Activated CD8-positive, alpha-beta T cell treated with anti-CD3 and anti-CD28 coated beads, Interleukin-2, amount 10 ng/mL, durations not matched to agents 7 days and 5 days (primary cell): Measurements from ENCODE around the gene BBS4. TPM values are rescaled to one million over a fixed set of nuclear protein-coding genes. Genes with fewer than 3 reads are reported as not detected.
"Not testable (repeated sequence)": the region's sequence is repeated elsewhere in the genome, so short reads cannot be mapped to it uniquely, and the experiment has no call there.

ENCODE experiments used
- ATAC-seq: fragments of 150-1000 bp; cut with Tn5 transposase; one replicate; pipeline ENCODE4 v1.10.0; 2021; ENCODE audit warnings: moderate library complexity
- CTCF ChIA-PET: fragments of 350-600 bp; sonication (Branson Sonifier 250); formaldehyde crosslinking; loops from one replicate; lab custom pipeline; 2021; ENCODE audit warnings: antibody characterized with exemption; lab: Charles Lee
- POLR2A ChIA-PET: fragments of 350-600 bp; sonication (Branson Sonifier 250); formaldehyde crosslinking; loops from one replicate; lab custom pipeline; 2021; ENCODE audit warnings: antibody characterized with exemption; lab: Charles Lee
- DNase-seq: peaks from one replicate; pipeline ENCODE4 v3.0.0-alpha.2; 2020
- H3K27ac Mint-ChIP-seq: one replicate; pipeline ENCODE4 v1.8.0; 2021; ENCODE audit warnings: mild to moderate bottlenecking, mixed read lengths
- H3K27me3 Mint-ChIP-seq: one replicate; pipeline ENCODE4 v1.8.0; 2021; ENCODE audit warnings: low read depth, mixed read lengths
- H3K36me3 Mint-ChIP-seq: one replicate; pipeline ENCODE4 v1.8.0; 2021; ENCODE audit warnings: low read depth, mixed read lengths
- H3K4me1 Mint-ChIP-seq: one replicate; pipeline ENCODE4 v1.8.0; 2021; ENCODE audit warnings: low read depth, mixed read lengths
- H3K4me3 Mint-ChIP-seq: one replicate; pipeline ENCODE4 v1.8.0; 2021; ENCODE audit warnings: mild to moderate bottlenecking, mixed read lengths
- H3K9me3 Mint-ChIP-seq: one replicate; pipeline ENCODE4 v1.8.0; 2022; ENCODE audit warnings: mixed read lengths; ENCODE audit not compliant: insufficient read depth
- total RNA-seq, 2 experiments: library from RNA; stranded (reverse); gene quantifications; one replicate each; pipeline ENCODE4 v1.2.3, GENCODE V29; 2021

Gene BBS4
- total RNA-seq, 2 experiments from 2014 or later, result 9.2 to 11.6 TPM

GRCh38 chr15:72669803-72670202 is 16.2 kb upstream of the BBS4 start:
- H3K9me3 Mint-ChIP-seq, H3K4me3 Mint-ChIP-seq, CTCF ChIA-PET, H3K4me1 Mint-ChIP-seq, DNase-seq, ATAC-seq, H3K27ac Mint-ChIP-seq, POLR2A ChIA-PET, H3K36me3 Mint-ChIP-seq: not testable (repeated sequence)
- H3K27me3 Mint-ChIP-seq, result peaks cover 14% of the 10 kb centered on the region

- H3K27me3 Mint-ChIP-seq, result peaks cover 14% of the 10 kb centered on the region
- not testable (repeated sequence) for H3K9me3 Mint-ChIP-seq, H3K4me1 Mint-ChIP-seq, H3K36me3 Mint-ChIP-seq
- peak overlapping the region; percentile 63 for H3K4me3 Mint-ChIP-seq
- DNase-seq, result peak; percentile 79
- ATAC-seq, result peak; percentile 98
- ChIA-PET CTCF (interaction anchor here (0.8 to 2.3 kb wide), 21 partner anchors 10 to 364 kb away, joined by 3 to 18 read pairs (median 4); partner anchors contain the start of genes ARIH1, BBS4 and HIGD2B), POLR2A (interaction anchor here (0.7 kb wide), 1 partner anchor 17 kb away, joined by 3 read pairs; no protein-coding TSS in a partner anchor)
- peak overlapping the region; percentile 63 for H3K27ac Mint-ChIP-seq
Observed at GRCh38 chr15:72670656-72671352, 15.2 kb upstream of the BBS4 start.

- DNase-seq (no peak), ATAC-seq (no peak)
- POLR2A ChIA-PET, result no interaction called here
- Mint-ChIP-seq H3K27ac (no peak overlapping the region), H3K36me3 (no peaks in the 10 kb centered on the region), H3K9me3 (no peaks in the 10 kb centered on the region), H3K4me1 (peaks cover 7% of the 10 kb centered on the region), H3K27me3 (peaks cover 14% of the 10 kb centered on the region), H3K4me3 (no peak overlapping the region)
- CTCF ChIA-PET, result interaction anchor here (0.8 to 2.3 kb wide), 20 partner anchors 9 to 359 kb away, joined by 3 to 18 read pairs (median 4); partner anchors contain the start of genes ARIH1, BBS4, CELF6 and HIGD2B
Observed at GRCh38 chr15:72671525-72671924, 14.5 kb upstream of the BBS4 start.

GRCh38 chr15:72676838-72677237 is 9.2 kb upstream of the BBS4 start:
- Mint-ChIP-seq H3K27me3 (peaks cover 40% of the 10 kb centered on the region), H3K27ac (no peak overlapping the region), H3K36me3 (no peaks in the 10 kb centered on the region), H3K4me1 (no peaks in the 10 kb centered on the region), H3K4me3 (no peak overlapping the region), H3K9me3 (no peaks in the 10 kb centered on the region)
- POLR2A ChIA-PET, result no interaction called here
- ATAC-seq, result no peak
- no peak for DNase-seq
- CTCF ChIA-PET, result no interaction called here

- Mint-ChIP-seq H3K4me3 (no peak overlapping the region), H3K36me3 (no peaks in the 10 kb centered on the region), H3K27me3 (peaks cover 34% of the 10 kb centered on the region), H3K4me1 (peaks cover 8% of the 10 kb centered on the region), H3K27ac (no peak overlapping the region), H3K9me3 (no peaks in the 10 kb centered on the region)
- ATAC-seq, result no peak
- no peak for DNase-seq
- CTCF ChIA-PET, result interaction anchor here (0.7 to 1.7 kb wide), 3 partner anchors 10 to 417 kb away, joined by 3 to 6 read pairs (median 4); no protein-coding TSS in a partner anchor
- POLR2A ChIA-PET, result no interaction called here
Observed at GRCh38 chr15:72680931-72681330, 5.1 kb upstream of the BBS4 start.

GRCh38 chr15:72682772-72683171 is 3.2 kb upstream of the BBS4 start:
- DNase-seq, result no peak
- Mint-ChIP-seq H3K27ac (no peak overlapping the region), H3K4me1 (peaks cover 16% of the 10 kb centered on the region), H3K9me3 (no peaks in the 10 kb centered on the region), H3K27me3 (peaks cover 25% of the 10 kb centered on the region), H3K36me3 (no peaks in the 10 kb centered on the region), H3K4me3 (no peak overlapping the region)
- POLR2A ChIA-PET, result no interaction called here
- CTCF ChIA-PET, result no interaction called here
- no peak for ATAC-seq

GRCh38 chr15:72685301-72685924 is 594 bp upstream of the BBS4 start:
- Mint-ChIP-seq H3K36me3 (no peaks in the 10 kb centered on the region), H3K27me3 (peaks cover 6% of the 10 kb centered on the region), H3K9me3 (no peaks in the 10 kb centered on the region), H3K4me3 (peak overlapping the region; percentile 90), H3K27ac (peak overlapping the region; percentile 92), H3K4me1 (peaks cover 16% of the 10 kb centered on the region)
- DNase-seq (no peak), ATAC-seq (no peak)
- CTCF ChIA-PET, result interaction anchor here (0.9 to 2.7 kb wide), 7 partner anchors 12 to 458 kb away, joined by 4 to 10 read pairs (median 5); no protein-coding TSS in a partner anchor
- POLR2A ChIA-PET, result interaction anchor here (0.8 to 1.3 kb wide), 4 partner anchors 101 to 365 kb away, joined by 3 to 5 read pairs (median 3); partner anchors contain the start of genes CELF6 and HEXA

- no peaks in the 10 kb centered on the region for H3K9me3 Mint-ChIP-seq
- H3K4me1 Mint-ChIP-seq, result peaks cover 16% of the 10 kb centered on the region
- POLR2A ChIA-PET, result no interaction called here
- H3K27ac Mint-ChIP-seq, result no peak overlapping the region
- no peak overlapping the region for H3K4me3 Mint-ChIP-seq
- CTCF ChIA-PET, result interaction anchor here (0.9 kb wide), 1 partner anchor 18 kb away, joined by 3 read pairs; no protein-coding TSS in a partner anchor
- ATAC-seq (no peak), DNase-seq (no peak)
- no peaks in the 10 kb centered on the region for H3K27me3 Mint-ChIP-seq
- no peaks in the 10 kb centered on the region for H3K36me3 Mint-ChIP-seq
Observed at GRCh38 chr15:72688697-72689096, 2.7 kb downstream of the BBS4 start.

GRCh38 chr15:72690938-72691337 is 4.9 kb downstream of the BBS4 start:
- Mint-ChIP-seq H3K9me3 (no peaks in the 10 kb centered on the region), H3K27me3 (no peaks in the 10 kb centered on the region), H3K27ac (no peak overlapping the region), H3K4me3 (no peak overlapping the region), H3K4me1 (peaks cover 16% of the 10 kb centered on the region), H3K36me3 (peaks cover 5% of the 10 kb centered on the region)
- ATAC-seq (no peak), DNase-seq (no peak)
- ChIA-PET CTCF (interaction anchor here (0.7 to 0.9 kb wide), 2 partner anchors 923 to 945 kb away, joined by 3 to 4 read pairs; no protein-coding TSS in a partner anchor), POLR2A (no interaction called here)

- Mint-ChIP-seq H3K27ac (no peak overlapping the region), H3K36me3 (peaks cover 6% of the 10 kb centered on the region), H3K4me1 (peaks cover 8% of the 10 kb centered on the region), H3K4me3 (no peak overlapping the region), H3K9me3 (no peaks in the 10 kb centered on the region), H3K27me3 (no peaks in the 10 kb centered on the region)
- no peak for ATAC-seq
- no peak for DNase-seq
- ChIA-PET CTCF (interaction anchor here (0.9 kb wide), 1 partner anchor 18 kb away, joined by 3 read pairs; no protein-coding TSS in a partner anchor), POLR2A (interaction anchor here (0.6 kb wide), 1 partner anchor 104 kb away, joined by 5 read pairs; no protein-coding TSS in a partner anchor)
Observed at GRCh38 chr15:72698938-72699337, 12.9 kb downstream of the BBS4 start.

- peaks cover 4% of the 10 kb centered on the region for H3K4me1 Mint-ChIP-seq
- ATAC-seq (no peak), DNase-seq (no peak)
- H3K4me3 Mint-ChIP-seq, result no peak overlapping the region
- peaks cover 4% of the 10 kb centered on the region for H3K36me3 Mint-ChIP-seq
- POLR2A ChIA-PET, result no interaction called here
- H3K27ac Mint-ChIP-seq, result no peak overlapping the region
- H3K9me3 Mint-ChIP-seq, result no peaks in the 10 kb centered on the region
- CTCF ChIA-PET, result no interaction called here
- no peaks in the 10 kb centered on the region for H3K27me3 Mint-ChIP-seq
Observed at GRCh38 chr15:72700076-72700475, 14.1 kb downstream of the BBS4 start.
